ENCODE measurements around the gene PTPRN2. TPM values are rescaled to one million over a fixed set of nuclear protein-coding genes. Genes with fewer than 3 reads are reported as not detected.

PTPRN2 gene
- total RNA-seq, 1 experiment from 2014 or later = 0.11 TPM

DNA sequence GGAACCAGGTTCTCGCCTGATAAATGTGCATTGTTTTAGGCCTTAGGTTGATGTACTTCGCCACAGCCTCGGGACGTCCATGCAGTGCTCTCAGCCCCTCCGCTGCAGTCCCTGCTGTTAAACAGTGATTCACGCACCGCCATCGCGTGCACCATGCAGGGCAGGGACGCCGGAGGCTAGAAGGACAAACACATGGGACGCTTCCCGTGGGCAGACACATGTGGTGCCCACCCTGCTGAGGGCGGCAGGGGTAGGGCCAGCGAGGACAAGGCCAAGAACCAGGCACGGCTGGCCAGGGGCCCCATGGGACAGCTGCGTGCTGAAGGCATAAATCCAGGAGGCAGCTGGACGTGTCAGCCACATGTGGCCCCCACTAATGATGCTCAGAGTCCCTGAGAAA lies 394.7 kb downstream of the PTPRN2 start:
- ChIA-PET POLR2A (ENCODE audit: low non-redundant PET) (no interaction called here), CTCF (no interaction called here)
- H3K27ac ChIP-seq (ENCODE audit: low read depth, low read length, poor library complexity, severe bottlenecking) = no peak overlapping the region
- H3K9me3 ChIP-seq (ENCODE audit: low read depth, low read length, poor library complexity, severe bottlenecking) = peaks cover 40% of the 10 kb centered on the region
- intact Hi-C loops (cut with micrococcal nuclease; ENCODE audit: unreplicated experiment) = no loop called here
- no TSS peak for BruUV-seq (replicated peaks)
- DNase-seq (ENCODE audit: low spot score) = no peak
- H3K4me3 ChIP-seq (ENCODE audit: low read depth, low read length, poor library complexity, severe bottlenecking) = no peak overlapping the region
- H3K27me3 ChIP-seq (replicated peaks; ENCODE audit: insufficient read depth, low read depth, low read length, poor library complexity) = no peaks in the 10 kb centered on the region
- TF ChIP-seq CTCF (conservative IDR thresholded peaks at IDR 0.05; ENCODE audit: low read depth, low read length) (no peak), EZH2 (IDR thresholded peaks at IDR 0.05; ENCODE audit: borderline replicate concordance, low read depth, low read length, poor library complexity, severe bottlenecking) (no peak)
- no peaks in the 10 kb centered on the region for H3K4me1 ChIP-seq (ENCODE audit: insufficient read depth, low read length, poor library complexity, severe bottlenecking)
- no peaks in the 10 kb centered on the region for H3K36me3 ChIP-seq (ENCODE audit: insufficient read depth, low read length, poor library complexity, severe bottlenecking)

- no peak for TF ChIP-seq EZH2 (IDR thresholded peaks at IDR 0.05; ENCODE audit: borderline replicate concordance, low read depth, low read length, poor library complexity, severe bottlenecking)
- no peak for TF ChIP-seq CTCF (conservative IDR thresholded peaks at IDR 0.05; ENCODE audit: low read depth, low read length)
- BruUV-seq (replicated peaks) = no TSS peak
- CTCF ChIA-PET = no interaction called here
- H3K27me3 ChIP-seq (replicated peaks; ENCODE audit: insufficient read depth, low read depth, low read length, poor library complexity) = no peaks in the 10 kb centered on the region
- H3K4me1 ChIP-seq (ENCODE audit: insufficient read depth, low read length, poor library complexity, severe bottlenecking) = no peaks in the 10 kb centered on the region
- POLR2A ChIA-PET (ENCODE audit: low non-redundant PET) = no interaction called here
- no peak overlapping the region for H3K4me3 ChIP-seq (ENCODE audit: low read depth, low read length, poor library complexity, severe bottlenecking)
- no peaks in the 10 kb centered on the region for H3K36me3 ChIP-seq (ENCODE audit: insufficient read depth, low read length, poor library complexity, severe bottlenecking)
- intact Hi-C loops (cut with micrococcal nuclease; ENCODE audit: unreplicated experiment) = no loop called here
- DNase-seq (ENCODE audit: low spot score) = no peak
- H3K27ac ChIP-seq (ENCODE audit: low read depth, low read length, poor library complexity, severe bottlenecking) = no peak overlapping the region
- peaks cover 43% of the 10 kb centered on the region for H3K9me3 ChIP-seq (ENCODE audit: low read depth, low read length, poor library complexity, severe bottlenecking)
These were observed 395.3 kb downstream of the PTPRN2 start for GRCh38 chr7:158192184-158192835.

DNA sequence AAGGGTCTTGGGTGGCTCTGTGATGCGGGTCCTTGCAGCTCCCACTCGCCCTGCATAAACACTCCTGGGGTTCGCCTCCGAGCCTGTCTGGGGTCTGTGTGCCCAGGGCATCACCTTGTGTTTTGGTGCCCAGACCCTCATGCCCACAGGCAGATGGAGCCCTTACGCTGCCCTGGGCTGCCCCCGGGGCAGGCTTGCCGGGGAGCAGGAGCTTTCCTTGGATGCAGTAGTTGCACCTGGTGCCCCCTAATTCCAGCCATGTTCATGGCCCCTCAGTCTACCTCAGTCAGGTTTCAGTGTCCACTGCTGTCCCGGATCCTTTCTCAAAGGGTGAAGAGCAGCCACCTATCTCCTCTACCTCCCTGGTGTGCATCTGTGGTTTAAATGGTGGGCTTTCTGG lies 396.0 kb downstream of the PTPRN2 start:
- TF ChIP-seq CTCF (conservative IDR thresholded peaks at IDR 0.05; ENCODE audit: low read depth, low read length) (no peak), EZH2 (IDR thresholded peaks at IDR 0.05; ENCODE audit: borderline replicate concordance, low read depth, low read length, poor library complexity, severe bottlenecking) (no peak)
- intact Hi-C loops (cut with micrococcal nuclease; ENCODE audit: unreplicated experiment) = no loop called here
- Histone ChIP-seq H3K27ac (ENCODE audit: low read depth, low read length, poor library complexity, severe bottlenecking) (no peak overlapping the region), H3K4me3 (ENCODE audit: low read depth, low read length, poor library complexity, severe bottlenecking) (no peak overlapping the region), H3K4me1 (ENCODE audit: insufficient read depth, low read length, poor library complexity, severe bottlenecking) (no peaks in the 10 kb centered on the region), H3K27me3 (replicated peaks; ENCODE audit: insufficient read depth, low read depth, low read length, poor library complexity) (no peaks in the 10 kb centered on the region), H3K36me3 (ENCODE audit: insufficient read depth, low read length, poor library complexity, severe bottlenecking) (no peaks in the 10 kb centered on the region), H3K9me3 (ENCODE audit: low read depth, low read length, poor library complexity, severe bottlenecking) (peaks cover 38% of the 10 kb centered on the region)
- ChIA-PET CTCF (no interaction called here), POLR2A (ENCODE audit: low non-redundant PET) (no interaction called here)
- DNase-seq (ENCODE audit: low spot score) = no peak
- BruUV-seq (replicated peaks) = no TSS peak

Measured in A673 (cell line).